ENCODE measurements around the gene SLC66A3.

SLC66A3 gene

GRCh38 chr2:11186145-11186544 lies 30.9 kb downstream of the SLC66A3 start:
- Histone ChIP-seq H3K27ac (ENCODE audit: low read length) (no peak overlapping the region), H3K4me2 (ENCODE audit: low read length) (no peak overlapping the region), H3K27me3 (ENCODE audit: low read depth, low read length) (no peaks in the 10 kb centered on the region), H3K79me2 (ENCODE audit: low read length) (no peaks in the 10 kb centered on the region), H3K36me3 (replicated peaks; ENCODE audit: low read depth, low read length) (peaks cover 5% of the 10 kb centered on the region), H2AFZ (ENCODE audit: low read depth, low read length) (no peak overlapping the region), H3K4me3 (ENCODE audit: low read length) (no peak overlapping the region), H3K4me1 (ENCODE audit: low read length) (no peaks in the 10 kb centered on the region), H3K9ac (ENCODE audit: low read length) (no peak overlapping the region), H3K9me3 (ENCODE audit: insufficient read depth, low read length) (no peaks in the 10 kb centered on the region), H4K20me1 (ENCODE audit: insufficient read depth, low read length) (no peaks in the 10 kb centered on the region)
- TF ChIP-seq EZH2phosphoT487 (IDR thresholded peaks at IDR 0.05; ENCODE audit: low read depth) (no peak), CTCF (IDR thresholded peaks at IDR 0.05; ENCODE audit: low read depth, low read length) (no peak)

DNA sequence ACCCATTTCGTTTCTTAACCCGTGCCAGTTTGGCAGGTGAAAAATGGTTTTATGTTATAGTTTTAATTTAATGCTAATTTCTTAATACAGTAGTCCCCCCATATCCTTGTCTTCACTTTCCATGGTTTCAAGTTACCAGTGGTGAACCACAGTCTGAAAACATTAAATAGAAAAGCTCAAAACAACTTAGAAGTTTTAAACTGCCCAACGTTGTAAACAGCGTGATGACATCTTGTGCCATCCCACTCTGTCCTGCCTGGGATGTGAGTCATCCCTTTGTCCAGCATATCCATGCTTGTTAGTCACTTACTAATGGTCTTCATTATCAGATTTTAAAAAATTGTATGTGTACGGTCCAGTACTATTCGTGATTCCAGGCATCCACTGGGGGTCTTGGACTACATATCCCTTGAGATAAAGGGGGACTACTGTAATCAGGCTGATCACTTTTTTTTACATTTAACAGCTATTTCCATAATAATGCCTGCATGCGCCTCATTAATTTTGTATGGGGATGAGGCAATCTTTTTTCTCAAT lies 31.9 kb downstream of the SLC66A3 start:
- H3K9ac ChIP-seq (ENCODE audit: low read length) = no peak overlapping the region
- H3K4me3 ChIP-seq (ENCODE audit: low read length) = no peak overlapping the region
- no peaks in the 10 kb centered on the region for H3K4me1 ChIP-seq (ENCODE audit: low read length)
- no peaks in the 10 kb centered on the region for H3K9me3 ChIP-seq (ENCODE audit: insufficient read depth, low read length)
- no peak for TF ChIP-seq CTCF (IDR thresholded peaks at IDR 0.05; ENCODE audit: low read depth, low read length)
- TF ChIP-seq EZH2phosphoT487 (IDR thresholded peaks at IDR 0.05; ENCODE audit: low read depth) = no peak
- no peak overlapping the region for H2AFZ ChIP-seq (ENCODE audit: low read depth, low read length)
- no peak overlapping the region for H3K4me2 ChIP-seq (ENCODE audit: low read length)
- no peaks in the 10 kb centered on the region for H3K27me3 ChIP-seq (ENCODE audit: low read depth, low read length)
- no peaks in the 10 kb centered on the region for H4K20me1 ChIP-seq (ENCODE audit: insufficient read depth, low read length)
- H3K36me3 ChIP-seq (replicated peaks; ENCODE audit: low read depth, low read length) = peaks cover 7% of the 10 kb centered on the region
- H3K79me2 ChIP-seq (ENCODE audit: low read length) = no peaks in the 10 kb centered on the region
- H3K27ac ChIP-seq (ENCODE audit: low read length) = no peak overlapping the region

GRCh38 chr2:11187731-11188130 lies 32.5 kb downstream of the SLC66A3 start:
- no peak for TF ChIP-seq EZH2phosphoT487 (IDR thresholded peaks at IDR 0.05; ENCODE audit: low read depth)
- no peak for TF ChIP-seq CTCF (IDR thresholded peaks at IDR 0.05; ENCODE audit: low read depth, low read length)
- Histone ChIP-seq H2AFZ (ENCODE audit: low read depth, low read length) (no peak overlapping the region), H3K27me3 (ENCODE audit: low read depth, low read length) (no peaks in the 10 kb centered on the region), H3K4me3 (ENCODE audit: low read length) (no peak overlapping the region), H3K4me2 (ENCODE audit: low read length) (no peak overlapping the region), H3K79me2 (ENCODE audit: low read length) (no peaks in the 10 kb centered on the region), H3K9ac (ENCODE audit: low read length) (no peak overlapping the region), H3K4me1 (ENCODE audit: low read length) (no peaks in the 10 kb centered on the region), H3K9me3 (ENCODE audit: insufficient read depth, low read length) (no peaks in the 10 kb centered on the region), H3K36me3 (replicated peaks; ENCODE audit: low read depth, low read length) (peaks cover 6% of the 10 kb centered on the region), H3K27ac (ENCODE audit: low read length) (no peak overlapping the region), H4K20me1 (ENCODE audit: insufficient read depth, low read length) (no peaks in the 10 kb centered on the region)

DNA sequence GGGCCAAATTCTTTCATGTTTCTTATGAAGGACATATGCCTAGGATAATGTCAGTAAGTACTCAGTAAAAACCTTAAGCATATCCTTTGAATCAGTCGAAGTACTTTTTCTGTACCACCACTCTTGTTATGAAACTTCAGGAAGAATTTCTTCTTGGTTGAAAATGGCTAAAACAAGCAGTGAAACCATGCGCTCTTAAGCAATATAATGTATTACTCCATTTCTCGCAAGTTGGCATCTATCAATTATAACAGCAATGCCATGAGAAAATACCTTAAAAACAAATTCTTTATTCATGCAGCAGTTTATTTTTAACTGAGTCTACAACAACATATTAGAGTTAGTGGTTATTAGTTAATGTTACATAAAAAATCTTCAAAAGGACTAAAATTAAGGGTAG lies 41.0 kb downstream of the SLC66A3 start:
- no peak overlapping the region for H3K4me3 ChIP-seq (ENCODE audit: low read length)
- no peak overlapping the region for H2AFZ ChIP-seq (ENCODE audit: low read depth, low read length)
- peaks cover 31% of the 10 kb centered on the region for H3K36me3 ChIP-seq (replicated peaks; ENCODE audit: low read depth, low read length)
- TF ChIP-seq CTCF (IDR thresholded peaks at IDR 0.05; ENCODE audit: low read depth, low read length) (no peak), EZH2phosphoT487 (IDR thresholded peaks at IDR 0.05; ENCODE audit: low read depth) (no peak)
- no peaks in the 10 kb centered on the region for H3K79me2 ChIP-seq (ENCODE audit: low read length)
- no peak overlapping the region for H3K4me2 ChIP-seq (ENCODE audit: low read length)
- H3K27ac ChIP-seq (ENCODE audit: low read length) = no peak overlapping the region
- peaks cover 5% of the 10 kb centered on the region for H3K4me1 ChIP-seq (ENCODE audit: low read length)
- no peaks in the 10 kb centered on the region for H3K9me3 ChIP-seq (ENCODE audit: insufficient read depth, low read length)
- H3K27me3 ChIP-seq (ENCODE audit: low read depth, low read length) = no peaks in the 10 kb centered on the region
- no peak overlapping the region for H3K9ac ChIP-seq (ENCODE audit: low read length)
- H4K20me1 ChIP-seq (ENCODE audit: insufficient read depth, low read length) = no peaks in the 10 kb centered on the region

All from OCI-LY3 (cell line).